Measurements from ENCODE around the gene TP73.

TP73 gene

GRCh38 chr1:3785456-3786157 lies 133.3 kb downstream of the TP73 start:
- peak in 1 of 2 experiments; percentile 22 for DNase-seq
